GM19035 (cell line): ENCODE results near the gene GZF1.
A peak's percentile ranks its signal among the peaks of the same experiment; 100 is the strongest.

Experiments used
- ATAC-seq: cut with Tn5 transposase; IDR thresholded peaks from one replicate; pipeline ENCODE4 v1.9.1; 2021; ENCODE audit not compliant: unreplicated experiment

GZF1 gene

DNA sequence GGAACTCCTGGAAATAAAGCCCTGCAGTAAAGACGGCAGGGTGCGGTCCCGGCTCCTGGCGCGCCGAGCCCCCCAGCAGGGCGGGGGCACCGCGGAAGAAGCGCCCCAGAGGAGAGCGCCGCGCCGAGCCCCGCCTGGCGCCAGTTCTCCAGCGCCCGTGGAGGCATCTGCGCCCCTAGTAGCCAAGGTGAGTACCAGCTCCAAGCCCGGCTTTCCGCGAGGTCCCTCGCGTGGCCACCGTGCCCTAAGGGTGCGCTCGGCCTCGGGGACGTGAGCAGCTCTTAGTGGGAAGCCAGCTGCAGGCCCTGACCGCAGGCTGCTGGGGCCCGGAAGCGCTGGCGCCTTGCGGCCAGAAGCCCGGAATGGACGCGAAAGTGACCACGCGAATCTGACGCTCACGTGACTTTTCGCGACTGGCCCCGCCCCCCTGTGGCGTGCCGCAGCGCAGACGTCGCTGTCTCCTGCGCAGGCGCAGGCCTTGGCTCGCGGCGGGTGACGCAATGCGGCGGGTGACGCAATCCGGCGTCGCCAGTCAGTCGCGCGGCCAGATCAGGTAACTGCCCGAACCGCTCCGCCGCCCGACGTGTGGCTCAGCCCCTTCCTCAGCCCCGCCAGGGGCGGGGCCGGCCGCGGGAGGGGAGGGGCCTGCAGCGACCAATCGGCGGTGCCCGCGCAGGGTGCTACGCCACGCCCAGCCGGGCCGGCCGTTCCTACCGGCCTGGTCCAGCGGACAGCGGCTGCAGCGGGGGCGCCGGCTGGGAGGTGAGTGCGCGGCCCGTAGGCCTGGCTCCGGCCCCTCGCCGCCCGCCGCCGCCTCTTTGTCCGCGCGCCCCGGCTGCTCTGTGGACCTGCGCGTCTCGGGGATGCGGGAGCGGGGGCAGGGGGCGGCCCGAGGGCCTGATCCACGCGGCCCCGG lies at the start of gene GZF1:
TSS of gene GZF1 (plus strand) at position 707 of the 916 bp plus-strand sequence. CDS start 2,202 bp downstream, outside the sequence.
- peak; percentile 70 for ATAC-seq

- ATAC-seq: no peak
Measured at GRCh38 chr20:23313271-23313670, 48.7 kb upstream of the GZF1 start.

DNA sequence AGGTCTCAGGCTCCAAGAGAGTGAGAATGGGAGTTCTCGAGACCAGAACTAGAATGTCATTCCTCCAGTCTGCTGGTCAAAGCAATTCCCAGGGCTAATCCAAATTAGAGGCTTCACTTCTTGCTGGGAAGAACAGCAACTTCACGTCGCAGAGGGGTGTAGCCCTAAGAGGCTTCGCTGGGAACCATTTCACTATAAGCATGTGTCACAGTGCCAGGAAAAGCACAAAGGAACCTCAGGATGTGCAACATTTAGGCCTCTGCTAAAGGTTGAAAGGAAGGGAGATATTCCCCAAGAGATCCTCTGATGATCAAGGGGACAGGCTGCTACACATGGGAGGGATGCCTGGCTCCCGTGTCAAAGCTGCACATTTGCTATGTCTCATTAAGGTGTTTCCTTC lies 47.3 kb upstream of the GZF1 start:
- no peak for ATAC-seq

GRCh38 chr20:23315099-23315498 lies 46.9 kb upstream of the GZF1 start:
- ATAC-seq: no peak

GRCh38 chr20:23316626-23317025 lies 45.4 kb upstream of the GZF1 start:
- no peak for ATAC-seq

- no peak for ATAC-seq
Measured at GRCh38 chr20:23317081-23317480, 44.9 kb upstream of the GZF1 start.

DNA sequence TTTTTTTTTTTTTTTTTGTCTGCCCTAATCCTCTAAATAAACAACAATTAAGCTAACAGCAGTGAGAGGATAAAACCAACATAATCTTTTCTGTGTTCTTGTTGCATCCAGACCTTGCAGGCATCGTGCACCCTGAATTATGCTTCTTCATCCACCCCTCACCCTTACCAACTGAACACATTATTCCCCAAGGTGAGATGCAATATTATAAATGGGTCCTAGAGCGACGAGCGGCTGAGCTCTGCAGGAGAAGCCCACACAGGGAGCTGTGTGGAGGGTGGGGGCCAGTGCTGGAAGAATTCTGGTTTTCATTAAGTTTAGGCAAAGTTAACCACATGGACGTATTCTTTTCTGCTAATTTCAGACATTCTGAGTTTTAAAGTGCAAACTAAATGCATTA lies 43.6 kb upstream of the GZF1 start:
- no peak for ATAC-seq

- no peak for ATAC-seq
Measured at GRCh38 chr20:23320317-23320716, 41.7 kb upstream of the GZF1 start.

DNA sequence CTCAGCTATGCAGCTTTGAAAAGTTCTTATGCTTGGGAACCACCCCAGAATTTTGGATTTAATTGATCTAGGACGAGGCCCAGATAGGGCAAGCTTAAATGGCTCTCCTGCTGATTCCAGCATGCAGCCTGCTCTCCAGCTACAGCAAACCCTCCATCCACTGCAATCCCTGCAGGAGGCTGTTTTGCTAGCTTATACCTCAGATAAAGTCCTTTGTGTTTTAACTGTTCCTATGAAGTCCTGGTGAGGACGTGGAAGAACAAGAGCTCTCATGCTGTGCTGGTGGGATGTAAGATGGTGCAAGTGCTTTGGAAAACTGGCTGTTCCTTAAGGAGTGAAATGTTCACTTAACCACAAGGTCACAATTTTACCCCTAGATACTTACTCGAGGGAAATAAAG lies 36.9 kb upstream of the GZF1 start:
- no peak for ATAC-seq

DNA sequence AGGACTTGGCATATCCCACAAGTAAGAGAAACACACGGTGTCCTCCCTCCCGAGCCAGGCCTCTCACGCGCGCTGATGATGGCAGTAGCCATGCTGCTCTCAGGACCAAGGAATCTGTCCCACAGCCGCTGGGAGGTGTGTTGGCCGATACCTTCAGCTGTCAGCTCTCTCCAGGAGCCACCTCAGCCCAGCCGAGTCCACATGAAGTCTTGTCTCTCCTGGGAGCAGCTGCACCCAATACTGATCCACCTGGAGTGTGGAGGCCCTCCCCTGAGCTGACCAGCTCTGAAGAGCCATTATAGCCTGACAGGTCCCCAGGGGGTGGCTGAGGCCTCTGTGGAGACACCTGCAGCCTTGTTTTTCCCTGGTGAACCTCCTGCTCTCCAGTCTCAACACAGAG lies 35.2 kb upstream of the GZF1 start:
- no peak for ATAC-seq

DNA sequence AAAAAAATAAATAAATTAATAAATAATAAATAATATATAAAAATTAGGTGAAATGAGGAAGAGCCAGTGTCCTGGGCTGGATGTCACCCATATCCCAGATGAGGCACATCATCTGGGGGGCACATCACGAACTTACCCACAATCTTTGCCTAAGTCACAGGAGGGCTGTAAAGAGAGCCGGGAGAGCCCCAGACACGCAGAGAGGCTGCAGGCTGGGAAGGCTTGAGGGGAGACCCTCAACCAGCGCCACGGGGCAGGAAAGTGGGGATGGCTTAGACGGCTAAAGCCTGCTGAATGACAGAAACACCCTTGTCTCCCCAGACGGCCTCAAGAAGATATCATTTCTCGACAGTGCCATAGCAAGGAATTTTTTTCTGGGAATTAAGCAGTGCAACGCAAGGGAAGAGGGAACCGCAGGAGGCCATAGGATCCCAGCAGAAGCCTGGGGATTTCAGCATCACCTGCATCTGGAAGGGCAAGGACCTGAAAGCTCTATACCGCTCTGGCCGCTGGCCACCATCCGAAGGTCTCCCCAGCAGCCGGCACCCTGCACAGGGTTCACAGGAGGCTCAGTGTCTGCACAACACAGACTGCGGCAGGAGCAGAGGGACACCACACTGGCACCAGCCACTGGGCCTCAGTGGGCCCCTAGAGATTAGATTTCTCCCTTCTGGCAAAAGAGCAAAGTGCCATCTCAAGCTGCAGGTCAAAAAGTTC lies 34.2 kb upstream of the GZF1 start:
- ATAC-seq: no peak

DNA sequence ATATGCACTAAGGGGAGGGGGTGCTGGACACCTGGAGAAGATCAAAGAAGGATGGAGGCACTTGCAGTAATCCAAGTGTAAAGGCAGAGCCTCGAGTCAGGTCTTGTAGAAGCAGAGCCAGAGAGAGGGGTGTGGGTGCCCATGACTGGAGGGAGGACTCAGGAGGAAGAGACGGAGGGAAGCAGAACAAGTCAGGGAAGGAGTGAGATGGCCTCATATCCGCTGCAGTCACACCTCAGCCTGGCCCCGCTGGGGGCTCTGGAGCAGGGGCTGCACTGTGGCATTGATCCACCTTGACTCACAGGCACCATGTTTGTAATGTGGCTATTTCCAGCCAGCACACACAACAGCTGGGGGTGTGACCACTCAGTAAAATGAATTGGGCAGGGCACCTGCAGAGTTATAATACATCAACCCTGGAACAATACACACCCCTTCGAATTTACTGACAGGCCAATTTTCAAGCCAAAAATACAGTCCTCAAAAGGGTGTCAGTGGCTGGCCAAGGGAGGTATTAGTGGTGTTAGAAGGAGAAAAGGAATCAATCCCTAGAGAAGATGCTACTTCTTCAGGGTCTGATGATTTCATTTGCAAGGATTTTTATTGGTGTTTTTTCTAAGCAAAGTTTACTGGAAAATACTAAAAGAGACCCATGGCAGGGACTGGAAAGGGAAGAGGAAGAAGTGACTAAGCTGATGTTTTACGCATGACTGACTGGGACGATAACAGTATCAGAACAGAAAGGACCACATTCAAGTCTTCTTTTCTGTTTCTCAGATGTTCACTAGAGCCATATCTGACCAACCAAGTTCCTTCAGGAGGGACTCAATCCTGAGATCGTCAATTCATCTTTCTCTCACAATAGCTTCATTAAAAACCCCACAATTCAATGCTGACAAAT lies 30.3 kb upstream of the GZF1 start:
- no peak for ATAC-seq

GRCh38 chr20:23332467-23332866 lies 29.5 kb upstream of the GZF1 start:
- no peak for ATAC-seq

DNA sequence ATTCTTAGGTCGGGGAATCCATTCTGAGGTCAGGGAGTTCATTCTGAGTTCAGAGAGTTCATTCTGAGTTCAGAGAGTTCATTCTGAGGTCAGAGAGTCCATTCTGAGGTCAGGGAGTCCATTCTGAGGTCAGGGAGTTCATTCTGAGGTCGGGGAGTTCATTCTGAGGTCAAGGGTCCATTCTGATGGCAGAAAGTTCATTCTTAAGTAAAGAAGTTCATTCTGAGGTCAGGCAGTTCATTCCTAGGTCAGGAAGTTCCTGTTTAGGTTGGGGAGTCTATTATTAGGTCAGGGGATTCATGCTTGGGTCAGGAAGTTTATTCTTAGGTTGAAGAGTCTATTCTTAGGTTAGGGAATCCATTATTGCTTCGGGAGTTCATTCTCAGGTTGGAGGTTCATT lies 27.9 kb upstream of the GZF1 start:
- ATAC-seq: no peak

- ATAC-seq: no peak
Measured at GRCh38 chr20:23335521-23335920, 26.5 kb upstream of the GZF1 start.

DNA sequence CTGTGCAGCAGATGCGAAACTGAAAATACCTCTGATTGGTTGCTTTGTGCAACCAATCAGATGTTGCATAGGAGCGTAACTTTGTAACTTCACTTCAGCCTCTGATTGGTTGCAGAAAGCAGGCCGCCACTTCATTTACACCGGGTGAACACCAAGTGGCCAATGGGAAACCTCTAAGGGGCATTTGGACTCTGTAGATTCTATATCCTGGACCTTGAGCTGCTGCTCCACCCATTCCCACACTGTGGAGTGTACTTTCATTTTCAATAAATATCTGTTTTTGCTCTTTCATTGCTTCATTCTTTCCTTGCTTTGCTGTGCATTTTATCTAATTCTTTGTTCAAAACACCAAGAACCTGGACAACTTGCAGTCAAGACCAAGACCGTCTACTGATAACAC lies 25.5 kb upstream of the GZF1 start:
- ATAC-seq: no peak

- ATAC-seq: no peak
Measured at GRCh38 chr20:23337312-23337711, 24.7 kb upstream of the GZF1 start.

GRCh38 chr20:23339986-23340385 lies 22.0 kb upstream of the GZF1 start:
- ATAC-seq: no peak

- no peak for ATAC-seq
Measured at GRCh38 chr20:23340524-23340923, 21.5 kb upstream of the GZF1 start.

- ATAC-seq: peak; percentile 71
Measured at GRCh38 chr20:23341073-23341472, 20.9 kb upstream of the GZF1 start.

- ATAC-seq: no peak
Measured at GRCh38 chr20:23343590-23343989, 18.4 kb upstream of the GZF1 start.
